Stimulated activated CD8-positive, alpha-beta memory T cell treated with anti-CD3 and anti-CD28 coated beads, Interleukin-12 subunit alpha, Interleukin-12 subunit beta, amount 100 ng/mL, for 24 hours (primary cell): ENCODE results near the gene TNFRSF1B.

Experiments used
- DNase-seq: peaks from one replicate; pipeline ENCODE4 v3.0.0-alpha.2; 2020; ENCODE audit errors: extremely low read depth

Gene TNFRSF1B

GRCh38 chr1:12166834-12167492 lies at the start of gene TNFRSF1B:
TSS of gene TNFRSF1B (plus strand) at chr1:12166991. CDS start at chr1:12167092, 101 bp downstream.
- no peak for DNase-seq

- no peak for DNase-seq
These were observed 45.4 kb upstream of the TNFRSF1B start for GRCh38 chr1:12121212-12122003.

GRCh38 chr1:12123172-12123571 lies 43.6 kb upstream of the TNFRSF1B start:
- DNase-seq: no peak

GRCh38 chr1:12124693-12125421 lies 41.9 kb upstream of the TNFRSF1B start:
- DNase-seq: peak; percentile 38

- no peak for DNase-seq
These were observed 41.1 kb upstream of the TNFRSF1B start for GRCh38 chr1:12125422-12126355.

- no peak for DNase-seq
These were observed 40.0 kb upstream of the TNFRSF1B start for GRCh38 chr1:12126781-12127180.

- DNase-seq: no peak
These were observed 39.5 kb upstream of the TNFRSF1B start for GRCh38 chr1:12127206-12127810.

- DNase-seq: no peak
These were observed 38.7 kb upstream of the TNFRSF1B start for GRCh38 chr1:12128120-12128519.

GRCh38 chr1:12129624-12130023 lies 37.2 kb upstream of the TNFRSF1B start:
- DNase-seq: no peak

GRCh38 chr1:12130466-12131130 lies 36.2 kb upstream of the TNFRSF1B start:
- no peak for DNase-seq

GRCh38 chr1:12132078-12132477 lies 34.7 kb upstream of the TNFRSF1B start:
- no peak for DNase-seq

GRCh38 chr1:12134716-12135115 lies 32.1 kb upstream of the TNFRSF1B start:
- DNase-seq: no peak

- no peak for DNase-seq
These were observed 31.2 kb upstream of the TNFRSF1B start for GRCh38 chr1:12135612-12136011.

- no peak for DNase-seq
These were observed 29.7 kb upstream of the TNFRSF1B start for GRCh38 chr1:12136916-12137610.

- no peak for DNase-seq
These were observed 28.3 kb upstream of the TNFRSF1B start for GRCh38 chr1:12138196-12139168.

GRCh38 chr1:12140016-12140415 lies 26.8 kb upstream of the TNFRSF1B start:
- no peak for DNase-seq

GRCh38 chr1:12140515-12141162 lies 26.2 kb upstream of the TNFRSF1B start:
- DNase-seq: no peak

GRCh38 chr1:12141163-12141850 lies 25.5 kb upstream of the TNFRSF1B start:
- no peak for DNase-seq
